Cerebellar cortex (tissue), 1 donor: Measurements from ENCODE around the gene GLRX5.

Experiments used
- DNase-seq: peaks from one replicate; pipeline ENCODE4 v3.0.0-alpha.2; 2015; ENCODE audit warnings: low spot score

Gene GLRX5

GRCh38 chr14:95536036-95536593 is 1.3 kb downstream of the GLRX5 start:
- DNase-seq, result no peak

- DNase-seq, result no peak
Measured at GRCh38 chr14:95536671-95537070, 1.8 kb downstream of the GLRX5 start.

GRCh38 chr14:95537298-95538089 is 2.6 kb downstream of the GLRX5 start:
- DNase-seq, result no peak

- DNase-seq, result no peak
Measured at GRCh38 chr14:95538801-95539509, 4.1 kb downstream of the GLRX5 start.

- DNase-seq, result no peak
Measured at GRCh38 chr14:95540236-95540855, 5.5 kb downstream of the GLRX5 start.

GRCh38 chr14:95541346-95541745 is 6.5 kb downstream of the GLRX5 start:
- no peak for DNase-seq

GRCh38 chr14:95541932-95542930 is 7.4 kb downstream of the GLRX5 start:
- DNase-seq, result no peak

- DNase-seq, result no peak
Measured at GRCh38 chr14:95543021-95543420, 8.2 kb downstream of the GLRX5 start.

GRCh38 chr14:95544588-95544987 is 9.7 kb downstream of the GLRX5 start:
- no peak for DNase-seq

- DNase-seq, result no peak
Measured at GRCh38 chr14:95545515-95546168, 10.8 kb downstream of the GLRX5 start.

- no peak for DNase-seq
Measured at GRCh38 chr14:95547272-95547625, 12.4 kb downstream of the GLRX5 start.

- no peak for DNase-seq
Measured at GRCh38 chr14:95547626-95548327, 12.9 kb downstream of the GLRX5 start.

- DNase-seq, result no peak
Measured at GRCh38 chr14:95548328-95548929, 13.6 kb downstream of the GLRX5 start.

- no peak for DNase-seq
Measured at GRCh38 chr14:95549656-95550585, 15.1 kb downstream of the GLRX5 start.

GRCh38 chr14:95551435-95551834 is 16.6 kb downstream of the GLRX5 start:
- no peak for DNase-seq

- DNase-seq, result no peak
Measured at GRCh38 chr14:95553141-95553540, 18.3 kb downstream of the GLRX5 start.

GRCh38 chr14:95555053-95555452 is 20.2 kb downstream of the GLRX5 start:
- no peak for DNase-seq

- DNase-seq, result no peak
Measured at GRCh38 chr14:95557291-95557690, 22.4 kb downstream of the GLRX5 start.

GRCh38 chr14:95557832-95558231 is 23.0 kb downstream of the GLRX5 start:
- DNase-seq, result no peak
